ENCODE data around the gene CACNA2D2. TPM values are rescaled to one million over a fixed set of nuclear protein-coding genes. Genes with fewer than 3 reads are reported as not detected.

Gene CACNA2D2
- total RNA-seq, 1 donor from 2014 or later, result 0.40 TPM

DNA sequence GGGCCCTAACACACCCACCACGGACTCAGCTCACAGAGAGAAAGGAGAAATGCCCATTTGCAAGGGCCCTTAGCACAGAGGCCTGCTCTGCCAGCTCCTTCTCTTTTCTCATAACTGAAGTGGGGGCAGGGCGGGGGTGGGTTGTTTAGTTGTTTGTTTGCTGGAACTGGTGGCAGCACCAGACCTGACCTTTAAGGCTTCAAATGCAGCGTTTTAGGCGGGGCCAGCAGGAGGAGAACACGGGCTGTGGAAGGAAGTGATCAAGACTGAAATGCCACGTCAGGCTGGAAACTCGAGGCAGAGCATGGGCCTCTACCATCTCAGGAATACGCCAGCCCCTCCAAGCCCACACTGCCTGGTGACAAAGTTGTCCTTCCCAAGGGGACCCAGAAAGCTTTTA, 9.3 kb downstream of the CACNA2D2 start:
- H3K4me3 Mint-ChIP-seq (ENCODE audit: unreplicated experiment), result no peak overlapping the region
- H3K4me1 Mint-ChIP-seq (ENCODE audit: low read depth), result no peaks in the 10 kb centered on the region
- H3K36me3 Mint-ChIP-seq (ENCODE audit: low read depth), result no peaks in the 10 kb centered on the region
- no peaks in the 10 kb centered on the region for H3K9me3 Mint-ChIP-seq (ENCODE audit: low read depth)
- H3K27me3 Mint-ChIP-seq (ENCODE audit: low read depth), result peaks cover 15% of the 10 kb centered on the region
- no peak overlapping the region for H3K27ac Mint-ChIP-seq (ENCODE audit: unreplicated experiment)
- TF ChIP-seq, protein P1, sequence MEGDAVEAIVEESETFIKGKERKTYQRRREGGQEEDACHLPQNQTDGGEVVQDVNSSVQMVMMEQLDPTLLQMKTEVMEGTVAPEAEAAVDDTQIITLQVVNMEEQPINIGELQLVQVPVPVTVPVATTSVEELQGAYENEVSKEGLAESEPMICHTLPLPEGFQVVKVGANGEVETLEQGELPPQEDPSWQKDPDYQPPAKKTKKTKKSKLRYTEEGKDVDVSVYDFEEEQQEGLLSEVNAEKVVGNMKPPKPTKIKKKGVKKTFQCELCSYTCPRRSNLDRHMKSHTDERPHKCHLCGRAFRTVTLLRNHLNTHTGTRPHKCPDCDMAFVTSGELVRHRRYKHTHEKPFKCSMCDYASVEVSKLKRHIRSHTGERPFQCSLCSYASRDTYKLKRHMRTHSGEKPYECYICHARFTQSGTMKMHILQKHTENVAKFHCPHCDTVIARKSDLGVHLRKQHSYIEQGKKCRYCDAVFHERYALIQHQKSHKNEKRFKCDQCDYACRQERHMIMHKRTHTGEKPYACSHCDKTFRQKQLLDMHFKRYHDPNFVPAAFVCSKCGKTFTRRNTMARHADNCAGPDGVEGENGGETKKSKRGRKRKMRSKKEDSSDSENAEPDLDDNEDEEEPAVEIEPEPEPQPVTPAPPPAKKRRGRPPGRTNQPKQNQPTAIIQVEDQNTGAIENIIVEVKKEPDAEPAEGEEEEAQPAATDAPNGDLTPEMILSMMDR (IDR thresholded peaks at IDR 0.05), result no peak
- DNase-seq (ENCODE audit: low spot score), result no peak

DNA sequence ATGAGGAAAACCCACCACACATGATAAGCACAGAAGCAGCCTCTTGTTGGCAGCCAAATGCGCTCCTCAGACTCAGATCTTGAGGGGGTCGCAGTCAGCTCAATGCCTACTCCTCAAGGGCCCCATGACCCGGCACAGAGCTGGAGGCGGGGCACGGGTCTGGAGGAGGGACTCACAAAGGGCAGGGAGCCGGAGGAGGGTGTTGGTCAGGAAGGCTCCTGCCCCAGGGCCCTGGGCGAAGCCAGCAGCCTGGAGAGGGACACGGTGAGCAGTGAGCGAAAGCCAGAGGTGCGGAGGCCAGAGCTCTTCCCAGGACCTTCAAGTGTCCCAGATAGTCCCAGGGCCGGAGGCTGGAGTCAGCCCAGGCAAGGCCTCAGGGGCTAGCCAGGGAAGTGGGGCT, 9.8 kb downstream of the CACNA2D2 start:
- Mint-ChIP-seq H3K4me1 (ENCODE audit: low read depth) (no peaks in the 10 kb centered on the region), H3K27ac (ENCODE audit: unreplicated experiment) (no peak overlapping the region), H3K4me3 (ENCODE audit: unreplicated experiment) (no peak overlapping the region), H3K9me3 (ENCODE audit: low read depth) (no peaks in the 10 kb centered on the region), H3K27me3 (ENCODE audit: low read depth) (peaks cover 13% of the 10 kb centered on the region), H3K36me3 (ENCODE audit: low read depth) (no peaks in the 10 kb centered on the region)
- DNase-seq (ENCODE audit: low spot score), result no peak
- TF ChIP-seq, protein P1 (IDR thresholded peaks at IDR 0.05), result no peak

DNA sequence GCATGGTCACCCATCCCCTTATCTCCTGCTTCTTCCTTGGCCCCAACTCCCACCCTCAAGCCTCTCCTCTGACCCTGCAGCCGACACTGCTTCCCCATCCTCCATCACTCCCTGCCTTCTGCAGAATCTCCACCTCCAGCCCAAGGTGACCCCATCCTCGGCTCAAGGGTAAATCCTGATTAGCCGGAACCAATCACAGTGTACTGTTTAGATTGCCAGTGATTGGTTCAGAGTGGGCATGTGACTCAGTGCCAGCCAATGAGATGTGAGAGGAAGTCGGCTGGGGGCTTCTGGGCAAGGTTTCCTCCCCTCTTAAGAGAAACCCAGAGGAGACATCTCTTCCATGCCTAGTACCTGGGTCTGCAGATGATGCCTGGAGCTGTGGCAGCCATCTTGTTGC, 10.3 kb downstream of the CACNA2D2 start:
- DNase-seq (ENCODE audit: low spot score), result no peak
- Mint-ChIP-seq H3K9me3 (ENCODE audit: low read depth) (no peaks in the 10 kb centered on the region), H3K4me1 (ENCODE audit: low read depth) (no peaks in the 10 kb centered on the region), H3K27ac (ENCODE audit: unreplicated experiment) (no peak overlapping the region), H3K36me3 (ENCODE audit: low read depth) (no peaks in the 10 kb centered on the region), H3K4me3 (ENCODE audit: unreplicated experiment) (no peak overlapping the region), H3K27me3 (ENCODE audit: low read depth) (peaks cover 12% of the 10 kb centered on the region)
- TF ChIP-seq, protein P1 (IDR thresholded peaks at IDR 0.05), result no peak

DNA sequence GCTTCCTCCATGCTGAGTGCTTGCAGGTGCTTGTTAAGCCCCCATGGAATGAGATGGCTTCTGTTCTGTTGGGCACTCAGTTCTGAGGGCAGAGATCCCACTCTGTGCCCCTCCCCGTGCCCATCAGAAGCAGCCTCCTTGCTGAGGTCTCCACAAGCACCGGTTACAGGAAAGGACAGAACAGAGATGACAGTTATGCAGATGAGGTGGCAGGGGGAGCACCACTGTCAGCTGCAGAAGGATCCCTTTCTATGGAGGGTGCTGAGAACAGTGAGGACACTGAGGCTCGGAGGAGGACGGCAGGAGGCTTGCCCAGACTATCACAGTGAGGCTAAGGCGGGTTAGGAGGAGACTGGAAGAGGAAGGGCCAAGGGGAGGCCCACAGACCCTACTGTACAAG, 12.4 kb downstream of the CACNA2D2 start:
- Mint-ChIP-seq H3K27ac (ENCODE audit: unreplicated experiment) (no peak overlapping the region), H3K4me1 (ENCODE audit: low read depth) (no peaks in the 10 kb centered on the region), H3K36me3 (ENCODE audit: low read depth) (no peaks in the 10 kb centered on the region), H3K9me3 (ENCODE audit: low read depth) (no peaks in the 10 kb centered on the region), H3K27me3 (ENCODE audit: low read depth) (peaks cover 5% of the 10 kb centered on the region), H3K4me3 (ENCODE audit: unreplicated experiment) (no peak overlapping the region)
- TF ChIP-seq, protein P1 (IDR thresholded peaks at IDR 0.05), result no peak
- DNase-seq (ENCODE audit: low spot score), result no peak

DNA sequence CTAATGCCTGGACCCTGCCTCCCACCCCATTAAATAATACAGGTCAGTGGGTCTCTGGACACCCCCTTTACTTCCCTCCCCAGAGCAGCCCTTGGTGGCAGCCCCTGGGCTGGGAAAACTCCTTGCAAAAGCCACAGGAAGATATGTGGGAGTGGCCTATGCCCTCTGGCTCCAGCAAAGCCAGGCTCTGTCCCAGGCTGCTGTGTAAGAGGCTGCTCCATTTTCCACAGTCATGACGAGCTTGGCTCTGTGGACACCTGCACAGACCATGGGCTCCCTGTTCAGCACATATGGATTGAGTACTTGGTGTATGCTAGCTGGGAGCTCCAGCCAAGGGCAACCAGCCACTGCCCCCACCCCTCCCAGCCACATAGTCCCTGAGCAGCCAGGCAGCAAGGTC, 13.0 kb downstream of the CACNA2D2 start:
- Mint-ChIP-seq H3K27me3 (ENCODE audit: low read depth) (peaks cover 5% of the 10 kb centered on the region), H3K9me3 (ENCODE audit: low read depth) (no peaks in the 10 kb centered on the region), H3K27ac (ENCODE audit: unreplicated experiment) (no peak overlapping the region), H3K36me3 (ENCODE audit: low read depth) (no peaks in the 10 kb centered on the region), H3K4me3 (ENCODE audit: unreplicated experiment) (no peak overlapping the region), H3K4me1 (ENCODE audit: low read depth) (no peaks in the 10 kb centered on the region)
- no peak for DNase-seq (ENCODE audit: low spot score)
- TF ChIP-seq, protein P1 (IDR thresholded peaks at IDR 0.05), result no peak

Data from chondrocyte (in vitro differentiated cells).